Naive B cell (primary cell): Measurements from ENCODE around the gene LIMCH1. TPM values are rescaled to one million over a fixed set of nuclear protein-coding genes. Genes with fewer than 3 reads are reported as not detected.

Source experiments
- ATAC-seq, 2 donors: fragments of 150-1000 bp; cut with Tn5 transposase; 2 replicates each; pipeline ENCODE4 v1.10.0; 2021; ENCODE audit warnings: low read depth in 2 of 2, mild to moderate bottlenecking in 2 of 2, moderate library complexity in 2 of 2
- DNase-seq: peaks from one replicate; pipeline ENCODE4 v3.0.0; 2022
- H3K27ac Mint-ChIP-seq, 6 donors: one replicate each; pipeline ENCODE4 v1.8.0; 2020 to 2022; ENCODE audit warnings: mild to moderate bottlenecking in 6 of 6, mixed read lengths in 6 of 6, moderate library complexity in 5 of 6, inconsistent platforms in 2 of 6
- H3K27me3 Mint-ChIP-seq, 3 donors: one replicate each; pipeline ENCODE4 v1.8.0; 2021 to 2022; ENCODE audit warnings: mixed read lengths in 3 of 3, mild to moderate bottlenecking in 1 of 3
- H3K36me3 Mint-ChIP-seq, 2 donors: one replicate each; pipeline ENCODE4 v1.8.0; 2020 to 2022; ENCODE audit warnings: mixed read lengths in 2 of 2, inconsistent platforms in 1 of 2, mild to moderate bottlenecking in 1 of 2
- H3K4me1 Mint-ChIP-seq, 3 donors: one replicate each; pipeline ENCODE4 v1.8.0; 2020 to 2022; ENCODE audit warnings: mixed read lengths in 3 of 3, inconsistent platforms in 1 of 3, mild to moderate bottlenecking in 1 of 3, moderate library complexity in 1 of 3
- H3K4me3 Mint-ChIP-seq, 8 donors: one replicate each; pipeline ENCODE4 v1.8.0; 2020 to 2022; ENCODE audit warnings: mild to moderate bottlenecking in 8 of 8, mixed read lengths in 8 of 8, moderate library complexity in 8 of 8, inconsistent platforms in 2 of 8
- H3K9me3 Mint-ChIP-seq, 7 donors: one replicate each; pipeline ENCODE4 v1.8.0; 2020 to 2022; ENCODE audit warnings: mixed read lengths in 7 of 7, mild to moderate bottlenecking in 5 of 7, inconsistent platforms in 2 of 7, moderate library complexity in 1 of 7
- polyA plus RNA-seq, 6 donors: library from polyadenylated mRNA; unstranded; fragments of 300-500 nt; fragmentation: Illumina TruSeq; gene quantifications; one replicate each; pipeline ENCODE4 v1.2.3, GENCODE V29; 2021; ENCODE audit warnings: low read depth in 6 of 6

The LIMCH1 gene
- polyA plus RNA-seq, 6 donors from 2014 or later, result not detected

- Mint-ChIP-seq H3K4me3 (no peak overlapping the region), H3K4me1 (no peaks in the 10 kb centered on the region), H3K27ac (no peak overlapping the region), H3K9me3 (peaks cover 0 to 6% (median under 1%) of the 10 kb centered on the region in 7 donors), H3K27me3 (peaks cover 2 to 23% (median 15%) of the 10 kb centered on the region in 3 donors), H3K36me3 (no peaks in the 10 kb centered on the region)
- no peak for DNase-seq
- no peak for ATAC-seq
These were observed 16.9 kb downstream of the LIMCH1 start for GRCh38 chr4:41554905-41555304.

- Mint-ChIP-seq H3K4me3 (no peak overlapping the region), H3K36me3 (no peaks in the 10 kb centered on the region), H3K27ac (no peak overlapping the region), H3K9me3 (peaks cover 0 to 9% (median 2%) of the 10 kb centered on the region in 7 donors), H3K4me1 (no peaks in the 10 kb centered on the region), H3K27me3 (peaks cover 5 to 28% (median 20%) of the 10 kb centered on the region in 3 donors)
- ATAC-seq, result no peak
- no peak for DNase-seq
These were observed 18.6 kb downstream of the LIMCH1 start for GRCh38 chr4:41556526-41556925.

GRCh38 chr4:41559940-41560516 lies 22.1 kb downstream of the LIMCH1 start:
- peak overlapping the region in 1 of 6 donors; percentile 34 for H3K27ac Mint-ChIP-seq
- no peak for DNase-seq
- peaks cover 5 to 22% (median 13%) of the 10 kb centered on the region in 3 donors for H3K27me3 Mint-ChIP-seq
- ATAC-seq, result no peak
- H3K9me3 Mint-ChIP-seq, result peaks cover 0 to 9% (median 0%) of the 10 kb centered on the region in 7 donors
- H3K36me3 Mint-ChIP-seq, result no peaks in the 10 kb centered on the region
- no peaks in the 10 kb centered on the region for H3K4me1 Mint-ChIP-seq
- H3K4me3 Mint-ChIP-seq, result no peak overlapping the region

GRCh38 chr4:41561244-41561643 lies 23.3 kb downstream of the LIMCH1 start:
- peaks cover 0 to 9% (median 0%) of the 10 kb centered on the region in 7 donors for H3K9me3 Mint-ChIP-seq
- H3K27ac Mint-ChIP-seq, result no peak overlapping the region
- H3K27me3 Mint-ChIP-seq, result peaks cover 5 to 22% (median 13%) of the 10 kb centered on the region in 3 donors
- H3K36me3 Mint-ChIP-seq, result no peaks in the 10 kb centered on the region
- H3K4me1 Mint-ChIP-seq, result no peaks in the 10 kb centered on the region
- DNase-seq, result no peak
- H3K4me3 Mint-ChIP-seq, result no peak overlapping the region
- ATAC-seq, result no peak

GRCh38 chr4:41567186-41567585 lies 29.2 kb downstream of the LIMCH1 start:
- Mint-ChIP-seq H3K4me1 (no peaks in the 10 kb centered on the region), H3K9me3 (no peaks in the 10 kb centered on the region), H3K27ac (no peak overlapping the region), H3K36me3 (no peaks in the 10 kb centered on the region), H3K4me3 (no peak overlapping the region), H3K27me3 (peaks cover 0 to 3% (median 0%) of the 10 kb centered on the region in 3 donors)
- ATAC-seq, result no peak
- DNase-seq, result no peak

GRCh38 chr4:41568363-41568762 lies 30.4 kb downstream of the LIMCH1 start:
- H3K4me1 Mint-ChIP-seq, result no peaks in the 10 kb centered on the region
- no peak for ATAC-seq

GRCh38 chr4:41569961-41570360 lies 32.0 kb downstream of the LIMCH1 start:
- H3K4me3 Mint-ChIP-seq, result no peak overlapping the region
- peaks cover 0 to 1% (median 0%) of the 10 kb centered on the region in 7 donors for H3K9me3 Mint-ChIP-seq

More at GRCh38 chr4:41568363-41568762, 30.4 kb downstream of the LIMCH1 start:
- Mint-ChIP-seq H3K4me3 (no peak overlapping the region), H3K36me3 (no peaks in the 10 kb centered on the region), H3K27me3 (peaks cover 0 to 3% (median 0%) of the 10 kb centered on the region in 3 donors), H3K27ac (no peak overlapping the region), H3K9me3 (no peaks in the 10 kb centered on the region)
- DNase-seq, result no peak

GRCh38 chr4:41571422-41571821 lies 33.5 kb downstream of the LIMCH1 start:
- no peak overlapping the region for H3K27ac Mint-ChIP-seq

More at GRCh38 chr4:41569961-41570360, 32.0 kb downstream of the LIMCH1 start:
- DNase-seq, result no peak
- no peak overlapping the region for H3K27ac Mint-ChIP-seq
- H3K36me3 Mint-ChIP-seq, result no peaks in the 10 kb centered on the region
- peaks cover 0 to 6% (median 0%) of the 10 kb centered on the region in 3 donors for H3K27me3 Mint-ChIP-seq
- no peak for ATAC-seq
- H3K4me1 Mint-ChIP-seq, result no peaks in the 10 kb centered on the region

GRCh38 chr4:41572516-41572915 lies 34.6 kb downstream of the LIMCH1 start:
- Mint-ChIP-seq H3K27me3 (peaks cover 0 to 6% (median 0%) of the 10 kb centered on the region in 3 donors), H3K9me3 (peaks cover 0 to 1% (median 0%) of the 10 kb centered on the region in 7 donors), H3K4me1 (no peaks in the 10 kb centered on the region), H3K4me3 (no peak overlapping the region), H3K36me3 (no peaks in the 10 kb centered on the region), H3K27ac (no peak overlapping the region)
- ATAC-seq (no peak), DNase-seq (no peak)

More at GRCh38 chr4:41571422-41571821, 33.5 kb downstream of the LIMCH1 start:
- ATAC-seq (no peak), DNase-seq (no peak)
- no peaks in the 10 kb centered on the region for H3K36me3 Mint-ChIP-seq
- no peaks in the 10 kb centered on the region for H3K4me1 Mint-ChIP-seq
- H3K27me3 Mint-ChIP-seq, result peaks cover 0 to 6% (median 0%) of the 10 kb centered on the region in 3 donors
- peaks cover 0 to 1% (median 0%) of the 10 kb centered on the region in 7 donors for H3K9me3 Mint-ChIP-seq
- H3K4me3 Mint-ChIP-seq, result no peak overlapping the region

- ATAC-seq (no peak), DNase-seq (no peak)
- no peak overlapping the region for H3K27ac Mint-ChIP-seq
- no peak overlapping the region for H3K4me3 Mint-ChIP-seq
- H3K9me3 Mint-ChIP-seq, result peaks cover 0 to 1% (median 0%) of the 10 kb centered on the region in 7 donors
- no peaks in the 10 kb centered on the region for H3K36me3 Mint-ChIP-seq
- peaks cover 0 to 6% (median 0%) of the 10 kb centered on the region in 3 donors for H3K27me3 Mint-ChIP-seq
- no peaks in the 10 kb centered on the region for H3K4me1 Mint-ChIP-seq
These were observed 35.0 kb downstream of the LIMCH1 start for GRCh38 chr4:41572956-41573355.

GRCh38 chr4:41573502-41574001 lies 35.6 kb downstream of the LIMCH1 start:
- H3K4me1 Mint-ChIP-seq, result no peaks in the 10 kb centered on the region
- no peak for ATAC-seq

GRCh38 chr4:41575207-41575606 lies 37.2 kb downstream of the LIMCH1 start:
- no peak overlapping the region for H3K27ac Mint-ChIP-seq
- H3K4me3 Mint-ChIP-seq, result no peak overlapping the region
- H3K9me3 Mint-ChIP-seq, result peaks cover 0 to 1% (median 0%) of the 10 kb centered on the region in 7 donors
- H3K36me3 Mint-ChIP-seq, result no peaks in the 10 kb centered on the region
- ATAC-seq (no peak), DNase-seq (no peak)
- H3K27me3 Mint-ChIP-seq, result peaks cover 0 to 6% (median 0%) of the 10 kb centered on the region in 3 donors
- no peaks in the 10 kb centered on the region for H3K4me1 Mint-ChIP-seq

More at GRCh38 chr4:41573502-41574001, 35.6 kb downstream of the LIMCH1 start:
- no peaks in the 10 kb centered on the region for H3K36me3 Mint-ChIP-seq
- no peak for DNase-seq
- peaks cover 0 to 6% (median 0%) of the 10 kb centered on the region in 3 donors for H3K27me3 Mint-ChIP-seq
- peaks cover 0 to 1% (median 0%) of the 10 kb centered on the region in 7 donors for H3K9me3 Mint-ChIP-seq
- no peak overlapping the region for H3K4me3 Mint-ChIP-seq
- H3K27ac Mint-ChIP-seq, result no peak overlapping the region

- H3K9me3 Mint-ChIP-seq, result peaks cover 0 to 1% (median 0%) of the 10 kb centered on the region in 7 donors
- ATAC-seq (no peak), DNase-seq (no peak)
- H3K4me1 Mint-ChIP-seq, result no peaks in the 10 kb centered on the region
- H3K4me3 Mint-ChIP-seq, result no peak overlapping the region
- peaks cover 0 to 6% (median 0%) of the 10 kb centered on the region in 3 donors for H3K27me3 Mint-ChIP-seq
- H3K27ac Mint-ChIP-seq, result no peak overlapping the region
- H3K36me3 Mint-ChIP-seq, result no peaks in the 10 kb centered on the region
These were observed 37.7 kb downstream of the LIMCH1 start for GRCh38 chr4:41575665-41576064.

- H3K27me3 Mint-ChIP-seq, result no peaks in the 10 kb centered on the region
- peaks cover 0 to 4% (median 2%) of the 10 kb centered on the region in 7 donors for H3K9me3 Mint-ChIP-seq
- H3K4me1 Mint-ChIP-seq, result no peaks in the 10 kb centered on the region
- DNase-seq, result no peak
- no peak overlapping the region for H3K4me3 Mint-ChIP-seq
- no peak overlapping the region for H3K27ac Mint-ChIP-seq
- no peaks in the 10 kb centered on the region for H3K36me3 Mint-ChIP-seq
- no peak for ATAC-seq
These were observed 41.1 kb downstream of the LIMCH1 start for GRCh38 chr4:41579043-41579442.
